Activated T-cell treated with anti-CD3 and anti-CD28 coated beads, Interleukin-2, amount 50 U/mL, for 72 hours (primary cell): ENCODE data around the gene ZNF805. TPM values are rescaled to one million over a fixed set of nuclear protein-coding genes. Genes with fewer than 3 reads are reported as not detected.
"Not testable (repeated sequence)": the region's sequence is repeated elsewhere in the genome, so short reads cannot be mapped to it uniquely, and the experiment has no call there.

ENCODE experiments used
- ATAC-seq, 2 donors: fragments of 150-1000 bp; cut with Tn5 transposase; replicated peaks in 1 of 2; 2 replicates each; pipeline ENCODE4 v1.10.0; 2021; ENCODE audit warnings: moderate library complexity in 2 of 2, mild to moderate bottlenecking in 1 of 2
- DNase-seq, 2 donors: peaks; one replicate each; pipeline ENCODE4 v3.0.0; 2021 to 2022; ENCODE audit warnings: mixed read lengths in 1 of 2
- H3K27ac Mint-ChIP-seq: one replicate; pipeline ENCODE4 v1.8.0; 2022; ENCODE audit warnings: mild to moderate bottlenecking, moderate library complexity, mixed read lengths
- H3K27me3 Mint-ChIP-seq: one replicate; pipeline ENCODE4 v1.8.0; 2022; ENCODE audit warnings: low read depth, mixed read lengths
- H3K36me3 Mint-ChIP-seq, 2 donors: one replicate each; pipeline ENCODE4 v1.8.0; 2022; ENCODE audit warnings: mixed read lengths in 2 of 2, mild to moderate bottlenecking in 1 of 2; ENCODE audit not compliant: insufficient read depth in 2 of 2
- H3K4me1 Mint-ChIP-seq: one replicate; pipeline ENCODE4 v1.8.0; 2022; ENCODE audit warnings: low read depth, mixed read lengths
- H3K4me3 Mint-ChIP-seq, 2 donors: one replicate each; pipeline ENCODE4 v1.8.0; 2022; ENCODE audit warnings: mild to moderate bottlenecking in 2 of 2, mixed read lengths in 2 of 2, moderate library complexity in 2 of 2
- H3K9me3 Mint-ChIP-seq, 2 donors: one replicate each; pipeline ENCODE4 v1.8.0; 2022; ENCODE audit warnings: mixed read lengths in 2 of 2
- total RNA-seq, 2 donors: library from RNA; stranded (reverse); gene quantifications; one replicate each; pipeline ENCODE4 v1.2.3, GENCODE V29; 2022

ZNF805 gene
- total RNA-seq, 2 donors from 2014 or later = 14.4 to 16.2 TPM

GRCh38 chr19:57242821-57243220, 2.4 kb downstream of the ZNF805 start:
- H3K36me3 Mint-ChIP-seq = peaks cover 16 to 41% of the 10 kb centered on the region in 2 donors
- H3K9me3 Mint-ChIP-seq = no peaks in the 10 kb centered on the region
- peaks cover 27% of the 10 kb centered on the region for H3K4me1 Mint-ChIP-seq
- ATAC-seq (no peak), DNase-seq (no peak)
- no peaks in the 10 kb centered on the region for H3K27me3 Mint-ChIP-seq
- H3K27ac Mint-ChIP-seq = no peak overlapping the region
- H3K4me3 Mint-ChIP-seq = peak overlapping the region; percentile 12

GRCh38 chr19:57244513-57244912, 4.1 kb downstream of the ZNF805 start:
- DNase-seq = no peak
- Mint-ChIP-seq H3K27me3 (no peaks in the 10 kb centered on the region), H3K4me3 (no peak overlapping the region), H3K9me3 (no peaks in the 10 kb centered on the region), H3K4me1 (peaks cover 27% of the 10 kb centered on the region), H3K27ac (no peak overlapping the region), H3K36me3 (peaks cover 21 to 52% of the 10 kb centered on the region in 2 donors)
- no peak for ATAC-seq

GRCh38 chr19:57245066-57245465, 4.6 kb downstream of the ZNF805 start:
- H3K9me3 Mint-ChIP-seq = peaks cover 0 to 2% of the 10 kb centered on the region in 2 donors
- no peak for DNase-seq
- peaks cover 23% of the 10 kb centered on the region for H3K4me1 Mint-ChIP-seq
- H3K27me3 Mint-ChIP-seq = no peaks in the 10 kb centered on the region
- H3K4me3 Mint-ChIP-seq = no peak overlapping the region
- no peak for ATAC-seq
- no peak overlapping the region for H3K27ac Mint-ChIP-seq
- H3K36me3 Mint-ChIP-seq = peaks cover 22 to 52% of the 10 kb centered on the region in 2 donors

GRCh38 chr19:57245959-57246358, 5.5 kb downstream of the ZNF805 start:
- no peak overlapping the region for H3K4me3 Mint-ChIP-seq
- H3K27me3 Mint-ChIP-seq = no peaks in the 10 kb centered on the region
- no peak overlapping the region for H3K27ac Mint-ChIP-seq
- H3K9me3 Mint-ChIP-seq = peaks cover 5 to 8% of the 10 kb centered on the region in 2 donors
- H3K36me3 Mint-ChIP-seq = peaks cover 28 to 57% of the 10 kb centered on the region in 2 donors
- H3K4me1 Mint-ChIP-seq = peaks cover 21% of the 10 kb centered on the region
- no peak for ATAC-seq
- no peak for DNase-seq

GRCh38 chr19:57248646-57249045, 8.2 kb downstream of the ZNF805 start:
- no peak overlapping the region for H3K27ac Mint-ChIP-seq
- H3K4me1 Mint-ChIP-seq = peaks cover 2% of the 10 kb centered on the region
- no peak for DNase-seq
- H3K9me3 Mint-ChIP-seq = peaks cover 10 to 13% of the 10 kb centered on the region in 2 donors
- no peak for ATAC-seq
- H3K27me3 Mint-ChIP-seq = no peaks in the 10 kb centered on the region
- peaks cover 43 to 78% of the 10 kb centered on the region in 2 donors for H3K36me3 Mint-ChIP-seq
- H3K4me3 Mint-ChIP-seq = no peak overlapping the region

GRCh38 chr19:57249329-57249728, 8.9 kb downstream of the ZNF805 start:
- H3K4me1 Mint-ChIP-seq = peaks cover 6% of the 10 kb centered on the region
- no peak for ATAC-seq
- peaks cover 50 to 79% of the 10 kb centered on the region in 2 donors for H3K36me3 Mint-ChIP-seq
- DNase-seq = no peak
- H3K9me3 Mint-ChIP-seq = peaks cover 10 to 16% of the 10 kb centered on the region in 2 donors
- no peak overlapping the region for H3K27ac Mint-ChIP-seq
- no peaks in the 10 kb centered on the region for H3K27me3 Mint-ChIP-seq
- H3K4me3 Mint-ChIP-seq = no peak overlapping the region

- H3K27ac Mint-ChIP-seq, H3K4me3 Mint-ChIP-seq, H3K27me3 Mint-ChIP-seq, H3K4me1 Mint-ChIP-seq: not testable (repeated sequence)
- peak; percentile 26 to 33 for DNase-seq
- Mint-ChIP-seq H3K36me3 (peaks cover 51 to 77% of the 10 kb centered on the region in 2 donors), H3K9me3 (peaks cover 14 to 19% of the 10 kb centered on the region in 2 donors)
- ATAC-seq = peak; percentile 83 to 97
Observed at GRCh38 chr19:57253767-57254166, 13.3 kb downstream of the ZNF805 start.

- DNase-seq (no peak), ATAC-seq (no peak)
- Mint-ChIP-seq H3K4me1 (no peaks in the 10 kb centered on the region), H3K27ac (no peak overlapping the region), H3K9me3 (peaks cover 19 to 36% of the 10 kb centered on the region in 2 donors), H3K27me3 (no peaks in the 10 kb centered on the region), H3K4me3 (no peak overlapping the region), H3K36me3 (peaks cover 31 to 56% of the 10 kb centered on the region in 2 donors)
Observed at GRCh38 chr19:57262044-57262443, 21.6 kb downstream of the ZNF805 start.

GRCh38 chr19:57263244-57263741, 22.9 kb downstream of the ZNF805 start:
- Mint-ChIP-seq H3K4me1 (no peaks in the 10 kb centered on the region), H3K27me3 (no peaks in the 10 kb centered on the region), H3K36me3 (peaks cover 30 to 53% of the 10 kb centered on the region in 2 donors), H3K27ac (no peak overlapping the region), H3K9me3 (peaks cover 19 to 35% of the 10 kb centered on the region in 2 donors), H3K4me3 (no peak overlapping the region)
- ATAC-seq (no peak), DNase-seq (no peak)

GRCh38 chr19:57267291-57267690, 26.9 kb downstream of the ZNF805 start:
- H3K4me1 Mint-ChIP-seq = peaks cover 16% of the 10 kb centered on the region
- H3K27me3 Mint-ChIP-seq = no peaks in the 10 kb centered on the region
- H3K36me3 Mint-ChIP-seq = peaks cover 14 to 31% of the 10 kb centered on the region in 2 donors
- DNase-seq = no peak
- H3K9me3 Mint-ChIP-seq = peaks cover 11 to 18% of the 10 kb centered on the region in 2 donors
- ATAC-seq = no peak
- H3K27ac Mint-ChIP-seq = no peak overlapping the region
- H3K4me3 Mint-ChIP-seq = no peak overlapping the region

GRCh38 chr19:57269515-57270250, 29.3 kb downstream of the ZNF805 start:
- Mint-ChIP-seq H3K27me3 (no peaks in the 10 kb centered on the region), H3K4me1 (peaks cover 32% of the 10 kb centered on the region), H3K9me3 (peaks cover 10 to 15% of the 10 kb centered on the region in 2 donors), H3K4me3 (peak overlapping the region in 1 of 2 donors; percentile 49), H3K36me3 (peaks cover 13 to 36% of the 10 kb centered on the region in 2 donors), H3K27ac (peak overlapping the region; percentile 44)
- no peak for DNase-seq
- peak; percentile 75 to 79 for ATAC-seq

GRCh38 chr19:57271280-57271679, 30.8 kb downstream of the ZNF805 start:
- peaks cover 6 to 26% of the 10 kb centered on the region in 2 donors for H3K36me3 Mint-ChIP-seq
- no peak overlapping the region for H3K27ac Mint-ChIP-seq

GRCh38 chr19:57273014-57273413, 32.6 kb downstream of the ZNF805 start:
- DNase-seq = no peak
- no peak overlapping the region for H3K4me3 Mint-ChIP-seq
- H3K27me3 Mint-ChIP-seq = no peaks in the 10 kb centered on the region
- H3K36me3 Mint-ChIP-seq = peaks cover 7 to 21% of the 10 kb centered on the region in 2 donors
- peaks cover 0 to 2% of the 10 kb centered on the region in 2 donors for H3K9me3 Mint-ChIP-seq
- peaks cover 32% of the 10 kb centered on the region for H3K4me1 Mint-ChIP-seq
- ATAC-seq = no peak
- no peak overlapping the region for H3K27ac Mint-ChIP-seq

More at GRCh38 chr19:57271280-57271679, 30.8 kb downstream of the ZNF805 start:
- ATAC-seq (no peak), DNase-seq (no peak)
- Mint-ChIP-seq H3K4me1 (peaks cover 32% of the 10 kb centered on the region), H3K4me3 (no peak overlapping the region), H3K9me3 (peaks cover 2 to 4% of the 10 kb centered on the region in 2 donors), H3K27me3 (no peaks in the 10 kb centered on the region)
